GM21723 (cell line): ENCODE data around the gene SEC22B.
"Not testable (repeated sequence)": the region's sequence is repeated elsewhere in the genome, so short reads cannot be mapped to it uniquely, and the experiment has no call there.

ENCODE experiments used
- ATAC-seq: cut with Tn5 transposase; IDR thresholded peaks from one replicate; pipeline ENCODE4 v1.9.1; 2021; ENCODE audit warnings: mild to moderate bottlenecking, moderate library complexity; ENCODE audit not compliant: unreplicated experiment

Gene SEC22B

DNA sequence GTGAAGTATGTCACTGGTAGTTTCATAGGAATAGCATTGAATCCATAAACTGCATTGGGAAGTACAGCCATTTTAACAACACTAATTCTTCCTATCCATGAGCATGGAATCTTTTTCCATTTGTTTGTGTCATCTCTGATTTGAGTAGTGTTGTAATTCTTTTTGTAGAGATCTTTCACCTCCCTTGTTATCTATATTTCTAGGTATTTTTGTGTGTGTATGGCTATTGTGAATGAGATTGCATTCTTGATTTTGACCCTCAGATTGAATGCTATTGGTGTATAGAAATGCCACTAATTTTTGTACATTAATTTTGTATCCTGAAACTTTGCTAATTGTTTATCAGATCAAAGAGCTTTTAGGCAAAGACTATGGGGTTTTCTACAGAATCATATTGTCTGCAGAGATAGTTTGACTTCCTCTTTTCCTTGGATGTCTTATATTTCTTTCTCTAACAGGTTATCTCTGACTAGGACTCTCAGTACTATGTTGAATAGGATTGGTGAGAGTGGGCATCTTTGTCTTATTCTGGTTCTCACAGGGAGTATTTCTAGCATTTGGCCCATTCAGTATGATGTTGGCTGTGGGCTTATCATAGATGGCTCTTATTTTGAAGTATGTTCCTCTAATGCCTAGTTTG is 26.8 kb downstream of the SEC22B start:
- not testable (repeated sequence) for ATAC-seq

DNA sequence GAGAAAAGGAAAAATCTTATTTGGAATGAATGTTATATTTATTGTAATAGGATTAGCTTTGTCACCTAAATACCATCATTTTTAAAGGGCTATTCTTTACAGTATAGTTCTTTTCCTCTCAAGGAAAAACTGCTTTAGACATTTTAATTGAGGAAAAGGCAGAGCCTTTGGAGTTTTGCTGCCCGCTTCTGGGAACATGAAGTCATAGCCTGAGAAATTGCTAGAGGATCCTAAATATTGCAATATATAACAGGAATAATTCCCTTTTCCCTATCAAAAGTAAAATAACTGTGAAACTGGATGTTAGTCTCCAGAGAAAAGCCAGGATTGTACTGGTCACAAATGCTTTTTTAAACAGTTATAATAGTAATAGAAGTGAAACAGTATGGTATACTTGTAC is 30.5 kb downstream of the SEC22B start:
- ATAC-seq = not testable (repeated sequence)

GRCh38 chr1:120144626-120145025 is 31.7 kb downstream of the SEC22B start:
- not testable (repeated sequence) for ATAC-seq

GRCh38 chr1:120144169-120144568 is 32.2 kb downstream of the SEC22B start:
- not testable (repeated sequence) for ATAC-seq

DNA sequence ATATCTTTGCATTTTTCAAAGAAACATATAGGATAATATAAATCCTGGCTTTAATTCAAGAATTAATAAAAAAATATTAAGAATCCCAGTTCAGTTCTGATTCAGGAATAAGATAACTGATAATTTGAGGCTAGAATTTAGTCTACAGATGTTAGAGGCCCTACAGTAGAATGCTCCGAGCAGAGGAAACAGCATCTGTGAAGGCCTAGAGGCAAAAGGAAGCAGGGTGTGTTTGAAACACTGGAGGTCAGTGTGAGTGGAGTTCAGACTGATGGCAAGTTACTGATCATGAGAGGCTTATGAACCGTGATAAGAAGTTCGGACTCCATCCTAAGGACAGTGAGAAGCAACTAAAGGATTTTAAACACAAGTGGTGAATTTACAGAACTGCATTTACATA is 33.0 kb downstream of the SEC22B start:
- not testable (repeated sequence) for ATAC-seq

GRCh38 chr1:120142512-120143263 is 33.6 kb downstream of the SEC22B start:
- ATAC-seq = peak; percentile 99

- not testable (repeated sequence) for ATAC-seq
These were observed 34.5 kb downstream of the SEC22B start for GRCh38 chr1:120141865-120142264.

- not testable (repeated sequence) for ATAC-seq
These were observed 35.6 kb downstream of the SEC22B start for GRCh38 chr1:120140656-120141265.

DNA sequence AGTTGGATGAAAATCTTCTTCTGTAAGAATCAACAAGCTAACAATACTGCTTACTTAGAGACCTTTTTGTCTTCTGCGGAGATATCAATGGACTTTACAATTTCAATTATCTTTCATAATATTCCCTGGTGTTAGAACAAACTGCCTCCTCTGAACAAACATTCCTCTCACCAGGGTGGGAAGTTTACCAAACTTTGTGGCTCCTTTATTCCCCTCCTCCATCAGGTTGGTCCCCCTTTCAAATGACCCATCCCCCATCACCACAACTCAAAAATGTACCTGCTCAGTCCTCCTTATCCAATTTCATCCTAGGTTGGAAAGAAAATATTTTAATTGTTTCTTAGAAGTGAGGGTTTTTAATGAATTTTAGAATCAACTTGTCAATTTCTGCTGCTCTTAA is 40.2 kb downstream of the SEC22B start:
- ATAC-seq = not testable (repeated sequence)

- ATAC-seq = not testable (repeated sequence)
These were observed 42.4 kb downstream of the SEC22B start for GRCh38 chr1:120133928-120134325.

- ATAC-seq = no peak
These were observed 42.9 kb downstream of the SEC22B start for GRCh38 chr1:120133228-120133927.

- ATAC-seq = not testable (repeated sequence)
These were observed 43.9 kb downstream of the SEC22B start for GRCh38 chr1:120132406-120132763.

DNA sequence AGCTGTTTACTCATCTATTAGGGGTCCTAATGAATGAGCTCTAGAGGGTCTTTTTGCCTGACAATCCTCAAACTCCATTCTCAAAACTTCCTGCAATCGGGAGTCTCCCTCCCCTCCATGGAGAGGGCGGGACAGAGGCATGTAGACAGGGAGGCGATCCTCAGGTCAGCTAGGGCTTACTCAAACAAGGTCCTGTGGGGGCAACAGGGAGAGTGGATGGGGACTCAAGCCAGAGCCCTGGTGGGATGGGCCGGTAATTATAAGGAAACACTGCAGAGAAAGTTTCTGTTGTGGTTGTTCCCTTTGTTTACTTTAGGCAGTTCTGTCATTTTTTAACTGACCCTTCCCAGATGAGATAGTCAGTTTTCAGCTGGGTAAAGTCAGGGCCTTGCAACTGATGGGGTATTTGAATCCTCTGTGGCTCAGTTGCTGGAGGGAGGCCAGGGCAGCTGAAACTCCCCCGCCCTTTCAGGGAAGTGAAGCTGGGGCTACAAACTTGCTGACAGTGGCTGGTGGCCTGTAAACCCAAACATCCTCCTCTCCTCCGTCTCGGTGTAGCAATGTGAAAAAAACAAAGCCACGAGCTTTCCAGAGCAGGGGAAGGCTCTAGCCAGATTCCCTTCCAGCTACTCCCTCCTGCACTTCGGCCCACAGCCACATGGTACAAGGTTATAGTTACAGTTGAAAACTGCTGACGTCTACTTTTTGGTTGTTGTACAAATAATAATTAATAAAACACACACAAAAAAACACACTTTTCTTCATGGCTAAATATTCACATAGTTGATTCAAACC is 44.5 kb downstream of the SEC22B start:
- ATAC-seq = peak; percentile 71

DNA sequence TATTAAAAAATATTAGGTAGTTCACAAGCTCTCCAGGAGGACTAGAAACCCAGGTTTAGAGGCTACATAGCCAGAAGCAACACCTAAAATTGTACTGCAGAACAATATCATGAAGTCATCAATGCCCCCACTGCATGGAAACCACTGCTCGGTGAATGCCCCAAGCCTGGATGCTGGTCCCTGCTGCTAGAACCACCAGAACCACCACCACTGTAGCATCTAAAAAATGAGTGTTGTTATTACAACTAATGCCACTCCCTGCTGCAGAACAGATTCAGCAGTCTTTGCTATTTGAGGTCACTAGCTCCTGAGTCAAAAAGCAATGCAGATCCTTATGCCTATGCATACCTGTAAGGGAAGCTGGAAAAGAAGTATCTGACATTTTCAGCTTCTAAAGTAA is 48.4 kb downstream of the SEC22B start:
- ATAC-seq = not testable (repeated sequence)

DNA sequence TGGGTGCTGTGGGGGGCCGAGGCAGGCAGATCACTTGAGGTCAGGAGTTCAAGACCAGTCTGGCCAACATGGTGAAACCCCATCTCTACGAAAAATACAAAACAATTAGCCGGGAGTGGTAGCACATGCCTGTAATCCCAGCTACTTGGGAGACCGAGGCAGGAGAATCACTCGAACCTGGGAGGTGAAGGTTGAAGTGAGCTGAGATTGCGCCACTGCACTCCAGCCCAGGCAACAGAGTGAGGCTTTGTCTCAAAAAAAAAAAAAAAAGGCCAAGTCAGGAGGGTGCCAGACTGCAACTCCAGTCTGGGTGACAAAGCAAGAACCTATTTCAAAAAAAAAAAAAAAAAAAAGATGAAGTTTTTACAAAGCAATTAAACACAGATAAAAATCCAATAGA is 50.1 kb downstream of the SEC22B start:
- not testable (repeated sequence) for ATAC-seq

DNA sequence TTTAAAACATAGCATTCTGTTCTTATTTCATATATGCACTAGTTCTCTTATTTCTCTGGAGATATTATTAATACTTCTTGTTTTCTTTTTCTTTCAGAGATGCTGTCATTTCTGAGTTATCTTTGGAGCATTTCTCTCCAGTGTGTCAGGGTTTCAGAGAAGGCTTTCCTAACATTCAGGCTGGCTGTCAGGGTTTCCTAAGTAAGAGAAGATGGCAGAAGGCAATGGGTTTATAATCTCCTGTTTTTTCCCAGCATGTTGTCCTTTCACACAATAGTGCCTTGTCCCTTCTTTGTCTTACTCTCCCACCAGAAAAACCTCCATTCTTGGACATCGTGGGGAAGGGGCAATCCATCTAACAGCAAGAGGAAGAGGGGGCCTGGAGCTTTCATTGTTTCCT is 51.7 kb downstream of the SEC22B start:
- ATAC-seq = not testable (repeated sequence)

- peak; percentile 47 for ATAC-seq
These were observed 52.4 kb downstream of the SEC22B start for GRCh38 chr1:120123813-120124510.

DNA sequence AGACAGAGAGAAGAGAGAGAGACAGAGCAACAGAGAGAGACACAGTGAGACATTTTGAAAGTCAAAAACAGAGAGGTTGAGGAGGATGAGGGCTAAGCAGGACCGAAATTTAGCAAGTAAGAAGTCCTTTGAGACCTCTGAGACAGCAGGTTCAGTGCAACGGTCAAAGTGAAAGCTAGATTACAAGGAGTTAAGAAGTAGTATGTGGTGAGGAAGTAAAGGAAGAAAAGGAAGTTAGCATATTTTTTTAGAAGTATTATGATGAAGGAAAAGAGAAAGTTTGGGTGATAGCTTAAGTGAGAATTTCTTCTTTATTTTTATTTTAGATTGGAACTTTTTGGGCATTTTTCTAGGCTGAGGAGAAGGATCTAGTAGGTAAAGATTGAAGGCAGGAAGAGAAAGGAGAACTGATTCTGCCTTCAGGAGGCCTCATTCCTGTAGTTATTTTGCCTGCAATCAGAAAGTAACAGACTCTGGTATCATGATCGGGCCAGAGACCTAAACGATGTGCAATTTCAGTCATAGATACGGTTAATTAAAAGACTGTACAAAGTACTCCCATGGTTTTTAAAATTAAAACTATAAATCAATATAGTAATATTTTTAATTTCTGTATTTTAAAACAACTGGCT is 53.9 kb downstream of the SEC22B start:
- peak; percentile 86 for ATAC-seq

GRCh38 chr1:120121830-120122229 is 54.5 kb downstream of the SEC22B start:
- not testable (repeated sequence) for ATAC-seq
